Fibroblast of lung (primary cell): ENCODE data around the gene PDE11A. TPM values are rescaled to one million over a fixed set of nuclear protein-coding genes. Genes with fewer than 3 reads are reported as not detected.

Source experiments
- DNase-seq, 2 donors: peaks; one replicate each; pipeline versions ENCODE4 v3.0.0 to v3.0.0-alpha.2; 2010; ENCODE audit warnings: low read depth in 2 of 2
- H2AFZ ChIP-seq: 2 replicates; pipeline ENCODE4 v1.5.1; 2012; ENCODE audit warnings: low read length, control low read depth, inconsistent platforms
- H3K27ac ChIP-seq: 2 replicates; pipeline ENCODE4 v1.5.1; 2011; ENCODE audit warnings: low read length, control low read depth; ENCODE audit not compliant: insufficient read depth
- H3K27me3 ChIP-seq: 2 replicates; pipeline ENCODE4 v1.5.1; 2011; ENCODE audit warnings: mild to moderate bottlenecking, low read length; ENCODE audit not compliant: control insufficient read depth, insufficient read depth
- H3K36me3 ChIP-seq: 2 replicates; pipeline ENCODE4 v1.5.1; 2011; ENCODE audit warnings: low read length; ENCODE audit not compliant: control insufficient read depth, insufficient read depth
- H3K4me1 ChIP-seq: 2 replicates; pipeline ENCODE4 v1.5.1; 2011; ENCODE audit warnings: low read length; ENCODE audit not compliant: control insufficient read depth, insufficient read depth; ENCODE audit errors: extremely low read depth
- H3K4me2 ChIP-seq: 2 replicates; pipeline ENCODE4 v1.5.1; 2011; ENCODE audit warnings: low read length, control low read depth; ENCODE audit not compliant: insufficient read depth; ENCODE audit errors: extremely low read depth
- H3K4me3 ChIP-seq, 4 experiments: fragments of 200-600 bp in 1 of 4; sonication (generic) in 1 of 4; replicated peaks in 1 of 4; 2 replicates each; pipeline ENCODE4 v1.5.1; 2011 to 2016; ENCODE audit warnings: low read length in 4 of 4, low read depth in 3 of 4, mild to moderate bottlenecking in 3 of 4, control low read depth in 2 of 4, inconsistent platforms in 1 of 4, mixed read lengths in 1 of 4; ENCODE audit not compliant: insufficient read depth in 1 of 4; ENCODE audit errors: control extremely low read depth in 1 of 4
- H3K79me2 ChIP-seq: 2 replicates; pipeline ENCODE4 v1.5.1; 2012; ENCODE audit warnings: mild to moderate bottlenecking, low read length, inconsistent platforms; ENCODE audit not compliant: control insufficient read depth, insufficient read depth
- H3K9ac ChIP-seq: 2 replicates; pipeline ENCODE4 v1.5.1; 2011; ENCODE audit warnings: mild to moderate bottlenecking, low read length, control low read depth; ENCODE audit not compliant: insufficient read depth
- H3K9me3 ChIP-seq: 2 replicates; pipeline ENCODE4 v1.5.1; 2012; ENCODE audit warnings: low read depth, low read length; ENCODE audit not compliant: control insufficient read depth, insufficient read depth
- H4K20me1 ChIP-seq: 2 replicates; pipeline ENCODE4 v1.5.1; 2011; ENCODE audit warnings: low read length; ENCODE audit not compliant: control insufficient read depth, insufficient read depth; ENCODE audit errors: extremely low read depth
- EZH2 ChIP-seq: IDR thresholded peaks from 2 replicates; pipeline ENCODE4 v1.5.1; 2012; ENCODE audit warnings: low read length, control low read depth, mild to moderate bottlenecking; ENCODE audit errors: missing control alignments
- polyA plus RNA-seq, 2 donors: library from polyadenylated mRNA; depleted of rRNA in 1 of 2; stranded (reverse) in 1 of 2; unstranded in 1 of 2; fragments of >200 nt; gene quantifications; 2 replicates each; pipeline ENCODE4 v1.2.1, GENCODE V29; 2011 to 2012; ENCODE audit warnings: missing spikeins in 1 of 2
- total RNA-seq: library from RNA; depleted of rRNA; stranded (reverse); fragments of >200 nt; gene quantifications from 2 replicates; pipeline ENCODE4 v1.2.1, GENCODE V29; 2014
- TF ChIP-seq, protein P1 (sequence below), 2 donors: IDR thresholded peaks in 1 of 2; conservative IDR thresholded peaks in 1 of 2; 1 replicate in 1 of 2; 2 replicates in 1 of 2; pipeline ENCODE4 v1.5.1; 2011 to 2012; ENCODE audit warnings: low read length in 2 of 2, control low read depth in 1 of 2, inconsistent platforms in 1 of 2, low read depth in 1 of 2, mild to moderate bottlenecking in 1 of 2

Gene PDE11A
- total and polyA plus RNA-seq, 2 donors (not counting 1 experiment from before 2014, with no cell fraction given) = 0.03 to 0.33 TPM

DNA sequence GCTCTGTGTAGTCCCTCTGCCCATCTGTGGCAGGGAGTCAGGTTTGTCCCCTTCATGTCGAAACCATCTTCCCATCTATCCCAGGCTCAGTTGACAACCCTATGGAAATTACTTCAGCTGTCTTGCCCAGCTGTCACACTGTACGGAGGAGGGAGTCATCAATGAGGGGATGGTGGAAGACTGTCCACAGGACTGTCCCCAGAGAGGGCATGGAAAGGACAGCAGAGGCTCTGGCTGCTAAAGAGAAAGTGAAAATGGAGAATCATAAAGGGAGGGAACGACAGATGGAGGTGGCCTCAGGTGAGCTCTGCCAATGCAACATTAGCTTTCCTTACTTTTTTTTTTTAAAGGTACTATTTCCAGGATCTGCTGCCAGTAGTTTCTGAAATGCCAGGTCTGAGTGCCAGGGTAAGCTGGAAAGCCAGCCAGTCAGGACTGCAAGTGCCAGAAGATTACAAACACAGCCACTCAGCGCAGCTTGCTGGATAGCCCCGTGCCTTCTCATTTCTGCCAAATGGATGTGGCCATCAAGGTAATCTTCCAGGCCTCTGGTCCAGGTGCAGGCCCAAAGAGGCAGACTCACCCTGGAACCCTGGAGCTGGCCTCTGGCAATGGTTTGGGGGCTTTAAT is 487.2 kb downstream of the PDE11A start:
- Histone ChIP-seq H3K9me3 (no peaks in the 10 kb centered on the region), H3K36me3 (no peaks in the 10 kb centered on the region), H3K27ac (no peak overlapping the region), H4K20me1 (no peaks in the 10 kb centered on the region), H3K4me2 (no peak overlapping the region), H2AFZ (no peak overlapping the region), H3K4me3 (no peak overlapping the region), H3K4me1 (no peaks in the 10 kb centered on the region), H3K9ac (no peak overlapping the region), H3K79me2 (no peaks in the 10 kb centered on the region), H3K27me3 (no peaks in the 10 kb centered on the region)
- no peak for DNase-seq
- no peak for TF ChIP-seq EZH2
- TF ChIP-seq, protein P1, sequence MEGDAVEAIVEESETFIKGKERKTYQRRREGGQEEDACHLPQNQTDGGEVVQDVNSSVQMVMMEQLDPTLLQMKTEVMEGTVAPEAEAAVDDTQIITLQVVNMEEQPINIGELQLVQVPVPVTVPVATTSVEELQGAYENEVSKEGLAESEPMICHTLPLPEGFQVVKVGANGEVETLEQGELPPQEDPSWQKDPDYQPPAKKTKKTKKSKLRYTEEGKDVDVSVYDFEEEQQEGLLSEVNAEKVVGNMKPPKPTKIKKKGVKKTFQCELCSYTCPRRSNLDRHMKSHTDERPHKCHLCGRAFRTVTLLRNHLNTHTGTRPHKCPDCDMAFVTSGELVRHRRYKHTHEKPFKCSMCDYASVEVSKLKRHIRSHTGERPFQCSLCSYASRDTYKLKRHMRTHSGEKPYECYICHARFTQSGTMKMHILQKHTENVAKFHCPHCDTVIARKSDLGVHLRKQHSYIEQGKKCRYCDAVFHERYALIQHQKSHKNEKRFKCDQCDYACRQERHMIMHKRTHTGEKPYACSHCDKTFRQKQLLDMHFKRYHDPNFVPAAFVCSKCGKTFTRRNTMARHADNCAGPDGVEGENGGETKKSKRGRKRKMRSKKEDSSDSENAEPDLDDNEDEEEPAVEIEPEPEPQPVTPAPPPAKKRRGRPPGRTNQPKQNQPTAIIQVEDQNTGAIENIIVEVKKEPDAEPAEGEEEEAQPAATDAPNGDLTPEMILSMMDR (conservative IDR thresholded peaks at IDR 0.05 in 1 of 2, IDR thresholded peaks at IDR 0.05 in 1 of 2; ENCODE audit: low read depth in 1 of 2, low read length in 2 of 2) = no peak

DNA sequence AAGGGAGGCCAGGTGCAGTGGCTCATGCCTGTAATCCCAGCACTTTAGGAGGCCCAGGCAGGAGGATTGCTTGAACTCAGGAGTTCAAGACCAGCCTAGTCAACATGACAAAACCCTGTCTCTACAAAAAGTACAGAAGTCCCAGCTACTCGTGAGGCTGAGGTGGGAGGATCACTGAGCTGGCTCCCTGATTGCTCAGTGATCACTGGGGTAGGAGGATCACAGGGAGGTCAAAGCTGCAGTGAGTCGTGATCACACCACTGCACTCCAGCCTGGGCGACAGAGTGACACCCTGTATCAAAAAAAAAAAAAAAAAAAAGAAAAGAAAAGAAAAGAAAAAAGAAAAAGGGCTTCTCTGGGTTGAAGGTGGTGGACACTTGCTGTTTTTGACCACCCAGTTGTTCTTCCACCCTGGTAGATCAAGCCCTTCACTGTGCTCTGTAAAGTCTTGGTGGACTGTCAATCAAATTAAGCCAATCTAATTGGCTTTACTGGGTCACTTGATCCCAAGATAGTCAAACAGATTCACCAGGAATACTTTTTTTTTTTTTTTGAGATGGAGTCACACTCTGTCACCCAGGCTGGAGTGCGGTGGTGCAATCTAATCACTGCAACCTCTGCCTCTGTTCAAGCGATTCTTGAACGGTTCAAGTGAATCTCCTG is 488.4 kb downstream of the PDE11A start:
- Histone ChIP-seq H3K4me2 (no peak overlapping the region), H3K36me3 (no peaks in the 10 kb centered on the region), H3K79me2 (no peaks in the 10 kb centered on the region), H3K9ac (no peak overlapping the region), H3K27ac (no peak overlapping the region), H2AFZ (no peak overlapping the region), H3K4me1 (no peaks in the 10 kb centered on the region), H4K20me1 (no peaks in the 10 kb centered on the region), H3K9me3 (no peaks in the 10 kb centered on the region), H3K27me3 (no peaks in the 10 kb centered on the region), H3K4me3 (no peak overlapping the region)
- TF ChIP-seq, protein P1 (conservative IDR thresholded peaks at IDR 0.05 in 1 of 2, IDR thresholded peaks at IDR 0.05 in 1 of 2; ENCODE audit: low read depth in 1 of 2, low read length in 2 of 2) = no peak
- no peak for TF ChIP-seq EZH2
- DNase-seq = no peak

- Histone ChIP-seq H2AFZ (no peak overlapping the region), H3K4me2 (no peak overlapping the region), H3K4me1 (no peaks in the 10 kb centered on the region), H3K36me3 (no peaks in the 10 kb centered on the region), H3K27ac (no peak overlapping the region), H3K27me3 (no peaks in the 10 kb centered on the region), H3K4me3 (no peak overlapping the region), H3K79me2 (no peaks in the 10 kb centered on the region), H3K9ac (no peak overlapping the region), H3K9me3 (no peaks in the 10 kb centered on the region), H4K20me1 (no peaks in the 10 kb centered on the region)
- TF ChIP-seq EZH2 = no peak
- TF ChIP-seq, protein P1 (conservative IDR thresholded peaks at IDR 0.05 in 1 of 2, IDR thresholded peaks at IDR 0.05 in 1 of 2; ENCODE audit: low read depth in 1 of 2, low read length in 2 of 2) = no peak
- DNase-seq = no peak
These were observed 490.6 kb downstream of the PDE11A start for GRCh38 chr2:177582000-177582399.
